Stimulated activated CD4-positive, alpha-beta T cell treated with anti-CD3 and anti-CD28 coated beads, Interleukin-4, amount 100 ng/mL, for 1 hour (primary cell): ENCODE data around the gene DNAJC30.
"Not testable (repeated sequence)": the region's sequence is repeated elsewhere in the genome, so short reads cannot be mapped to it uniquely, and the experiment has no call there.

Experiments
- DNase-seq: peaks from one replicate; pipeline ENCODE4 v3.0.0-alpha.2; 2020

Gene DNAJC30

GRCh38 chr7:73683056-73683787 is at the start of gene DNAJC30, which contains the start of gene BUD23:
TSS of gene DNAJC30 (minus strand) at chr7:73683453. CDS start at chr7:73683423, 30 bp downstream.
TSS of gene BUD23 (plus strand) at chr7:73683597. CDS start at chr7:73683626, 29 bp downstream.
- peak; percentile 97 for DNase-seq

GRCh38 chr7:73732397-73732796 is 49.1 kb upstream of the DNAJC30 start:
- DNase-seq = no peak

- no peak for DNase-seq
Observed at GRCh38 chr7:73730485-73730884, 47.2 kb upstream of the DNAJC30 start.

GRCh38 chr7:73728551-73728950 is 45.3 kb upstream of the DNAJC30 start:
- no peak for DNase-seq

GRCh38 chr7:73727952-73728351 is 44.7 kb upstream of the DNAJC30 start:
- no peak for DNase-seq

GRCh38 chr7:73726083-73726466 is 42.8 kb upstream of the DNAJC30 start:
- DNase-seq = no peak

GRCh38 chr7:73723813-73724212 is 40.6 kb upstream of the DNAJC30 start:
- DNase-seq = no peak

- DNase-seq = no peak
Observed at GRCh38 chr7:73722785-73723184, 39.5 kb upstream of the DNAJC30 start.

GRCh38 chr7:73722182-73722581 is 38.9 kb upstream of the DNAJC30 start:
- DNase-seq = not testable (repeated sequence)

- no peak for DNase-seq
Observed at GRCh38 chr7:73721377-73721817, 38.1 kb upstream of the DNAJC30 start.

GRCh38 chr7:73720443-73720842 is 37.2 kb upstream of the DNAJC30 start:
- DNase-seq = not testable (repeated sequence)

- DNase-seq = no peak
Observed at GRCh38 chr7:73719806-73720169, 36.5 kb upstream of the DNAJC30 start.

- peak; percentile 73 for DNase-seq
Observed at GRCh38 chr7:73718905-73719805, 35.9 kb upstream of the DNAJC30 start, which contains the start of gene STX1A. TSS of gene STX1A (minus strand) at chr7:73719669. CDS start at chr7:73719631, 38 bp downstream.

GRCh38 chr7:73718438-73718881 is 35.2 kb upstream of the DNAJC30 start:
- peak; percentile 39 for DNase-seq

- DNase-seq = peak; percentile 73
Observed at GRCh38 chr7:73717991-73718405, 34.7 kb upstream of the DNAJC30 start.

- no peak for DNase-seq
Observed at GRCh38 chr7:73717025-73717807, 34.0 kb upstream of the DNAJC30 start.

- no peak for DNase-seq
Observed at GRCh38 chr7:73716318-73716890, 33.2 kb upstream of the DNAJC30 start.

GRCh38 chr7:73715648-73716317 is 32.5 kb upstream of the DNAJC30 start:
- DNase-seq = peak; percentile 57

GRCh38 chr7:73713319-73713718 is 30.1 kb upstream of the DNAJC30 start:
- not testable (repeated sequence) for DNase-seq

GRCh38 chr7:73712773-73713172 is 29.5 kb upstream of the DNAJC30 start:
- DNase-seq = no peak

GRCh38 chr7:73708961-73709549 is 25.8 kb upstream of the DNAJC30 start:
- no peak for DNase-seq
